DND-41 (cell line): ENCODE measurements around the gene ISY1.

Experiments
- EZH2 ChIP-seq: IDR thresholded peaks from 3 replicates; pipeline ENCODE4 v1.6.1; 2012; ENCODE audit warnings: borderline replicate concordance, low read depth, mild to moderate bottlenecking, moderate library complexity, low read length, inconsistent platforms; ENCODE audit not compliant: severe bottlenecking
- TF ChIP-seq, protein P1 (sequence below): IDR thresholded peaks from 2 replicates; pipeline ENCODE4 v1.5.1; 2012; ENCODE audit warnings: borderline replicate concordance, low read length, moderate library complexity, mild to moderate bottlenecking; ENCODE audit not compliant: poor library complexity, severe bottlenecking; ENCODE audit errors: extremely low read depth

GRCh38 chr3:129180461-129180860 is 19.6 kb upstream of the ISY1 start:
- TF ChIP-seq, protein P1, sequence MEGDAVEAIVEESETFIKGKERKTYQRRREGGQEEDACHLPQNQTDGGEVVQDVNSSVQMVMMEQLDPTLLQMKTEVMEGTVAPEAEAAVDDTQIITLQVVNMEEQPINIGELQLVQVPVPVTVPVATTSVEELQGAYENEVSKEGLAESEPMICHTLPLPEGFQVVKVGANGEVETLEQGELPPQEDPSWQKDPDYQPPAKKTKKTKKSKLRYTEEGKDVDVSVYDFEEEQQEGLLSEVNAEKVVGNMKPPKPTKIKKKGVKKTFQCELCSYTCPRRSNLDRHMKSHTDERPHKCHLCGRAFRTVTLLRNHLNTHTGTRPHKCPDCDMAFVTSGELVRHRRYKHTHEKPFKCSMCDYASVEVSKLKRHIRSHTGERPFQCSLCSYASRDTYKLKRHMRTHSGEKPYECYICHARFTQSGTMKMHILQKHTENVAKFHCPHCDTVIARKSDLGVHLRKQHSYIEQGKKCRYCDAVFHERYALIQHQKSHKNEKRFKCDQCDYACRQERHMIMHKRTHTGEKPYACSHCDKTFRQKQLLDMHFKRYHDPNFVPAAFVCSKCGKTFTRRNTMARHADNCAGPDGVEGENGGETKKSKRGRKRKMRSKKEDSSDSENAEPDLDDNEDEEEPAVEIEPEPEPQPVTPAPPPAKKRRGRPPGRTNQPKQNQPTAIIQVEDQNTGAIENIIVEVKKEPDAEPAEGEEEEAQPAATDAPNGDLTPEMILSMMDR, result no peak
- TF ChIP-seq EZH2, result no peak
